ENCODE data around the gene PTPRG. TPM values are rescaled to one million over a fixed set of nuclear protein-coding genes. Genes with fewer than 3 reads are reported as not detected.
"Not testable (repeated sequence)": the region's sequence is repeated elsewhere in the genome, so short reads cannot be mapped to it uniquely, and the experiment has no call there.

Gene PTPRG
- total RNA-seq, 1 donor from 2014 or later: 0.22 TPM

- CTCF ChIA-PET: no interaction called here
- no peak for ATAC-seq (ENCODE audit: low read depth)
Observed at GRCh38 chr3:61814674-61815073, 253.3 kb downstream of the PTPRG start.

GRCh38 chr3:61816304-61816703 lies 254.9 kb downstream of the PTPRG start:
- DNase-seq; POLR2A ChIA-PET; H3K9me3 Mint-ChIP-seq; H3K27ac Mint-ChIP-seq; H3K27me3 Mint-ChIP-seq; ATAC-seq (ENCODE audit: low read depth); intact Hi-C loops (cut with micrococcal nuclease); H3K4me3 Mint-ChIP-seq; H3K36me3 Mint-ChIP-seq (ENCODE audit: low read depth); H3K4me1 Mint-ChIP-seq; CTCF ChIA-PET: not testable (repeated sequence)

More at GRCh38 chr3:61814674-61815073, 253.3 kb downstream of the PTPRG start:
- no peaks in the 10 kb centered on the region for H3K4me1 Mint-ChIP-seq
- intact Hi-C loops (cut with micrococcal nuclease): no loop called here
- H3K9me3 Mint-ChIP-seq: no peaks in the 10 kb centered on the region
- H3K27ac Mint-ChIP-seq: no peak overlapping the region
- DNase-seq: no peak
- H3K27me3 Mint-ChIP-seq: no peaks in the 10 kb centered on the region
- no peaks in the 10 kb centered on the region for H3K36me3 Mint-ChIP-seq (ENCODE audit: low read depth)
- H3K4me3 Mint-ChIP-seq: no peak overlapping the region
- no peak for TF ChIP-seq CTCF (IDR thresholded peaks at IDR 0.05)
- POLR2A ChIA-PET: no interaction called here

GRCh38 chr3:61819861-61820260 lies 258.5 kb downstream of the PTPRG start:
- ChIA-PET CTCF (no interaction called here), POLR2A (no interaction called here)
- H3K27me3 Mint-ChIP-seq: no peaks in the 10 kb centered on the region
- no peak for TF ChIP-seq CTCF (IDR thresholded peaks at IDR 0.05)
- ATAC-seq (ENCODE audit: low read depth): no peak
- no peak overlapping the region for H3K27ac Mint-ChIP-seq
- no peak for DNase-seq
- H3K9me3 Mint-ChIP-seq: no peaks in the 10 kb centered on the region
- H3K4me3 Mint-ChIP-seq: no peak overlapping the region
- H3K36me3 Mint-ChIP-seq (ENCODE audit: low read depth): no peaks in the 10 kb centered on the region
- intact Hi-C loops (cut with micrococcal nuclease): no loop called here
- H3K4me1 Mint-ChIP-seq: no peaks in the 10 kb centered on the region

- Mint-ChIP-seq H3K36me3 (ENCODE audit: low read depth) (no peaks in the 10 kb centered on the region), H3K27ac (no peak overlapping the region), H3K4me1 (no peaks in the 10 kb centered on the region), H3K9me3 (no peaks in the 10 kb centered on the region), H3K27me3 (no peaks in the 10 kb centered on the region), H3K4me3 (no peak overlapping the region)
- ATAC-seq (ENCODE audit: low read depth): no peak
- intact Hi-C loops (cut with micrococcal nuclease): no loop called here
- TF ChIP-seq CTCF (IDR thresholded peaks at IDR 0.05): no peak
- POLR2A ChIA-PET: no interaction called here
- CTCF ChIA-PET: no interaction called here
- no peak for DNase-seq
Observed at GRCh38 chr3:61820306-61820992, 259.1 kb downstream of the PTPRG start.

GRCh38 chr3:61821823-61822251 lies 260.5 kb downstream of the PTPRG start:
- CTCF ChIA-PET: no interaction called here

More at GRCh38 chr3:61821823-61822251, 260.5 kb downstream of the PTPRG start:
- POLR2A ChIA-PET: no interaction called here
- ATAC-seq (ENCODE audit: low read depth) (no peak), DNase-seq (no peak)
- H3K36me3 Mint-ChIP-seq (ENCODE audit: low read depth): no peaks in the 10 kb centered on the region
- no peak for TF ChIP-seq CTCF (IDR thresholded peaks at IDR 0.05)
- H3K27ac Mint-ChIP-seq: no peak overlapping the region
- H3K27me3 Mint-ChIP-seq: no peaks in the 10 kb centered on the region
- intact Hi-C loops (cut with micrococcal nuclease): no loop called here
- no peak overlapping the region for H3K4me3 Mint-ChIP-seq
- H3K4me1 Mint-ChIP-seq: no peaks in the 10 kb centered on the region
- H3K9me3 Mint-ChIP-seq: no peaks in the 10 kb centered on the region

Measured in activated B cell treated with CpG ODN at 0.5 μM for 24 hours (primary cell).